Prostate gland (tissue), 2 donors: ENCODE results near the gene PDZRN3.

Source experiments
- POLR2A ChIP-seq: fragments of 450-650 bp; IDR thresholded peaks from one replicate; pipeline ENCODE4 v1.6.1; 2016; ENCODE audit warnings: antibody characterized with exemption, mild to moderate bottlenecking
- POLR2AphosphoS5 ChIP-seq: sonication (generic); formaldehyde crosslinking; IDR thresholded peaks from one replicate; pipeline ENCODE4 v1.6.1; 2017; ENCODE audit warnings: antibody characterized with exemption
- TF ChIP-seq, protein P1 (sequence below), 4 experiments: fragments of 200-600 bp in 2 of 4; fragments of 450-650 bp in 2 of 4; sonication (generic) in 2 of 4; IDR thresholded peaks; 1 replicate in 3 of 4; 2 replicates in 1 of 4; pipeline ENCODE4 v1.5.1; 2016 to 2019; ENCODE audit warnings: antibody characterized with exemption in 4 of 4, mild to moderate bottlenecking in 2 of 4, moderate library complexity in 2 of 4

DNA sequence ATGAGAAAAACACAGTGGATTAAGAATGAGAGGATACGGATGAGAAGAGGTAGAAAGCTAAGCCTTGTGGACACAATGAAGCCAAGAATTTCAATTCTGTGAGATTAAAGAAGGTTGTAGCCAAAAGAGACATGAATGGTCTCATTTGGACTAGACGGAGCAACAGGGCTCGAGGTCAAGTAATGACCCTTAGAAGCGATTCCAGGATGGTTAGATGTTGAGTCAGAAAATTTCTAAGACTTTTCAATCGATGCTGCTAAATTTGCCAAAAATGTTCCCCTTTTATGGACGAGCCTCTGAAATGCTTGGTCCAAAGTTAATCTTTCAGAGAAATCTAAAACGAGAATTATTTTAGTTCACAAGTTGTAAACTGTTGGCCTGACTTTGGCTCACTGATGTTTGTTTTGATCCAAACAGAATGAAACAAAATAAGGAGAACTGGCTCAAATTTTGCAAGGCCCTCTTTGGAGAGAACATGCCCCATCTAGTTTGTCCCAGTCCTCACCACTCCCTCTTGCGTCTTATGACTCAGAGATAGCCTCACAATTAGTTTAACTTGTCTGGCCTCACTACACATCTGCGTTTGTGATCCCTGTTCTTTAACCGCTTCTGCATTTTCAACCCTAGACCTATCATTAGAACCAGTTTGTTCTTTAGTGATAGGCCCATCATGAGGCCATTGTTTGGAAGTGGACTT is 235.5 kb downstream of the PDZRN3 start:
- TF ChIP-seq POLR2AphosphoS5, result no peak
- TF ChIP-seq, protein P1, sequence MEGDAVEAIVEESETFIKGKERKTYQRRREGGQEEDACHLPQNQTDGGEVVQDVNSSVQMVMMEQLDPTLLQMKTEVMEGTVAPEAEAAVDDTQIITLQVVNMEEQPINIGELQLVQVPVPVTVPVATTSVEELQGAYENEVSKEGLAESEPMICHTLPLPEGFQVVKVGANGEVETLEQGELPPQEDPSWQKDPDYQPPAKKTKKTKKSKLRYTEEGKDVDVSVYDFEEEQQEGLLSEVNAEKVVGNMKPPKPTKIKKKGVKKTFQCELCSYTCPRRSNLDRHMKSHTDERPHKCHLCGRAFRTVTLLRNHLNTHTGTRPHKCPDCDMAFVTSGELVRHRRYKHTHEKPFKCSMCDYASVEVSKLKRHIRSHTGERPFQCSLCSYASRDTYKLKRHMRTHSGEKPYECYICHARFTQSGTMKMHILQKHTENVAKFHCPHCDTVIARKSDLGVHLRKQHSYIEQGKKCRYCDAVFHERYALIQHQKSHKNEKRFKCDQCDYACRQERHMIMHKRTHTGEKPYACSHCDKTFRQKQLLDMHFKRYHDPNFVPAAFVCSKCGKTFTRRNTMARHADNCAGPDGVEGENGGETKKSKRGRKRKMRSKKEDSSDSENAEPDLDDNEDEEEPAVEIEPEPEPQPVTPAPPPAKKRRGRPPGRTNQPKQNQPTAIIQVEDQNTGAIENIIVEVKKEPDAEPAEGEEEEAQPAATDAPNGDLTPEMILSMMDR (IDR thresholded peaks at IDR 0.05), result no peak
- TF ChIP-seq POLR2A, result no peak
